ENCODE results near the gene KIAA1755.
"Not testable (repeated sequence)": the region's sequence is repeated elsewhere in the genome, so short reads cannot be mapped to it uniquely, and the experiment has no call there.

The KIAA1755 gene

GRCh38 chr20:38293491-38294065, 33.0 kb upstream of the KIAA1755 start:
- in situ Hi-C loops (cut with MboI; ENCODE audit: low sequenced_read_pairs) = no loop called here

- in situ Hi-C loops (cut with MboI; ENCODE audit: low sequenced_read_pairs) = no loop called here
These were observed 31.4 kb upstream of the KIAA1755 start for GRCh38 chr20:38291966-38292365.

GRCh38 chr20:38290829-38291814, 30.6 kb upstream of the KIAA1755 start:
- in situ Hi-C loops (cut with MboI; ENCODE audit: low sequenced_read_pairs) = no loop called here

DNA sequence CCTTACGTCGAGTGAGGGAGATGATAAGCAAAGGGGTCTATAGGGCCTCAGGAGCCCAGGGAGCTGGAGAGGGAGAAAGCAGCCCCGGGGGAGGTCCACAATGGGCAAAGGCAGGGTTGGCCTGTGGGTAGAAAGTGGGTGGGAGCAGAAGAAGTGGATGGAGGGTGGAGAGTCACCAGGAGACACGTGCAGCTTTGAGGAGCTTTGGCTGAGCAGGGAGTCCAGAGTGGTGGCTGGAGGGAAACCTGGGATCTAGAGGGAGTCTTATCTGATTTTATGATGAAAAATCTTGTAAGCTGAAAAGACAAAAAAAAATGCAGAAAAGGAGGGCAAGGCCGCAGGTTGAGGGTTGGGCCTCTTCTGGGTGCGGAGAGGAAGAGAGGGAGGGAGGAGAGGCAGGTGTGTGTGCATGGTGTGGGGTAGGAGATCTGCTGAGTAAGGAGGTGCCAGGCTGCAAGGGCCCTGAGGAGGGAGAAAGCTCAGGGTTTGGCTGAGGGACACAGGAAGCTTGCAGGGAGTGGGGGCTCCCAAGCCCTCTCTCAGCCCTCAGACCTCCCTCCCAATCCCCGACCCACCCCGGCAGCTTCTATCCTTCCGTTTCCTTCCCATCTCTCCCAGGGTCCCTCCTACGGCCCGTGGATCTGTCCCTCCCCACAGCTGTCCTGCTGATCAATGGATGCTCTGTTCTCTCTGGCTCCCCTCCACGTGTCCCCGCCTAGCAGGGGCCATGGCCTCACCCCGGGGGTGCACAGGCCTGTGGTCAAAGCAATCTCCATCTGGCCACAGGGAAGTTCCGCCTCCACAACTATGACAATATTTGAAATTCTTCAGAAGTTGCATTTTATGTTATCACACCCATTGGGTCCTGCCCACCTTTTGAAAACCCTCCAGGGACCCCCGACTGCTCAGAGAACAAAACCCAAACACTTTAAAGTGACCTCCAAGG, 26.3 kb upstream of the KIAA1755 start:
- in situ Hi-C loops (cut with MboI; ENCODE audit: low sequenced_read_pairs) = no loop called here

DNA sequence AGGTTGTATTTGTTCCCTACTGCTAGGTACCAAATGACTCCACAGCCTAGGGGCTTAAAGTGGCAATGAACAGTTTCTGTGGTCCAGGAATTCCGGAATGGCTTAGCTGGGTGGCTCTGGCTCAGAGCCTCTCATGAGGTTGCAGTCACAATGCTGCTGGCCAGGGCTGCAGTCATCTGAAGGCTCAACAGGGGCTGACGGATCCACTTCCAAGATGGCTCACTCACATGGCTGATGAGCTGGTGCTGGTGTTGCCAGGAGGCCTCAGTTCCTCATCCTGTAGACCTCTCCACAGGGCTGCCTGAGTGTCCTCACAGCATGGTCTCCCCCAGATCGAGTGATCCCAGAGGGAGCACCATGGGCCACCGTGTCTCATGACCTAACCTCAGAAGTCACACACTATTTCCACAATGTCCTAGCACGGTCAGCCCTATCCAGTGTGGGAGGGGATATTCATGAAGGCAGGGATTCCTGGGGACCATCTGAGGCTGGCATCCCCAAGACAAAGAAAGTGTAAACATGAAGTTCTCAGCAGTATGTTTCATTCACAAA, 24.4 kb upstream of the KIAA1755 start:
- in situ Hi-C loops (cut with MboI; ENCODE audit: low sequenced_read_pairs) = no loop called here

DNA sequence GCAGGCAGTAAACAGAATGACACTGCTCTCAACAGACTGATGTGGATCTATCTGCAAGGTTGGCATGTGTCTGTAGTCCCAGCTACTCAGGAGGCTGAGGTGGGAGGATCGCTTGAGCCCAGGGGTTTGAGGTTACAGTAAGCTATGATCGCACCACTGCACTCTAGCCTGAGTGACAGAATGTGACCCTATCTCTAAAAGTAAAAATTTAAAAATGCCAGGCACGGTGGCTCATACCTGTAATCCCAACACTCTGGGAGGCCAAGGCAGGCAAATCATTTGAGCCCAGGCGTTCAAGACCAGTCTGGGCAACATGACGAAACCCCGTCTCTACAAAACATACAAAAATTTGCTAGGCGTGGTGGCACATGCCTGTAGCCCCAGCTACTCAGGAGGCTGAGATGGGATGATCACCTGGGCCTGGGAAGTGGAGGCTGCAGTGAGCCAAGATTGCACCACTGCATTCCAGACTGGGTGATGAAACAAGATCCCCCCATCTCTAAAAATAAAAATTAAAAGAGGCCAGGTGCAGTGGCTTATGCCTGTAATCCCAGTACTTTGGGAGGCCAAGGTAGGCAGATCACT, 23.6 kb upstream of the KIAA1755 start:
- in situ Hi-C loops (cut with MboI; ENCODE audit: low sequenced_read_pairs) = not testable (repeated sequence)

DNA sequence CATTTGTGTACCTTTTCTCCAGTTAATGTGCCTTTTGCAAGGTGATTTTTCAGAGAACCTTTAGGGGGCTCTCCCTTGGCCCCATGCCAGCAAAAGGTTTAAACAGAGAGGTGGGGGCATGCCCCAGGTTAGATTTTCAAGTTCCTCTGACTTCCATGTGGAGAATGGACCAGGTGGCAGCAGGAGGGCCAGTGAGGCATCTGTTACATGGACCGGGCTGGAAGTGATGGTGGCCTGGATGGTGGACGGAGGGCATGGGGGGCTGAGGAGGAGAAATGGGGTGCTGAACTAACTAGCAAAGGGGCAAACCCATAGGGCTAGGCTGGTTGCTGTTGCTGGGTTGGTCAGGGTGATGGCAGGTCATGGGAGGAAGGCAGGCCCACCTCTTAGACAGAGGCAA, 22.7 kb upstream of the KIAA1755 start:
- in situ Hi-C loops (cut with MboI; ENCODE audit: low sequenced_read_pairs) = no loop called here

GRCh38 chr20:38281176-38281915, 20.8 kb upstream of the KIAA1755 start:
- in situ Hi-C loops (cut with MboI; ENCODE audit: low sequenced_read_pairs) = not testable (repeated sequence)

GRCh38 chr20:38278763-38279162, 18.2 kb upstream of the KIAA1755 start:
- in situ Hi-C loops (cut with MboI; ENCODE audit: low sequenced_read_pairs) = no loop called here

- in situ Hi-C loops (cut with MboI; ENCODE audit: low sequenced_read_pairs) = no loop called here
These were observed 17.6 kb upstream of the KIAA1755 start for GRCh38 chr20:38278131-38278530.

DNA sequence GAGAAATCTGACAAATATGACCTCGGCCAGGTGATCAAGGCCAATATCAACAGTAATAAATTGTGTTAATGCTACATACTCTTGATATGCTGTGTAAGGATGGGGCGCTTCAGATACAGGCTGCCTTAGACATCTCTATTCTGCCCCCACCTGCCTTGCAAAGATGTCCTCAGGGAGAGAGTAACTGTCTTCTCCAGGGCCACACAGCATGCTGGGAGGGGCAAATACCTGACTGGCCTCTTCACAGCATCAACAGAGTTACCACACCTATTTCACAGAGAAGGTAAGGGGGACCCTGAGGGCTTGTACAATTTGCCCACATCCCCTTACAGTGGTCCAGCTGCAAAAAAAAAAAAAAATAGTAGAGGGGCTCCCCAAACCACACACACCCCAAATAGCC, 17.2 kb upstream of the KIAA1755 start:
- in situ Hi-C loops (cut with MboI; ENCODE audit: low sequenced_read_pairs) = no loop called here

GRCh38 chr20:38277285-38277684, 16.8 kb upstream of the KIAA1755 start:
- in situ Hi-C loops (cut with MboI; ENCODE audit: low sequenced_read_pairs) = no loop called here

- in situ Hi-C loops (cut with MboI; ENCODE audit: low sequenced_read_pairs) = no loop called here
These were observed 15.4 kb upstream of the KIAA1755 start for GRCh38 chr20:38275815-38276550.

DNA sequence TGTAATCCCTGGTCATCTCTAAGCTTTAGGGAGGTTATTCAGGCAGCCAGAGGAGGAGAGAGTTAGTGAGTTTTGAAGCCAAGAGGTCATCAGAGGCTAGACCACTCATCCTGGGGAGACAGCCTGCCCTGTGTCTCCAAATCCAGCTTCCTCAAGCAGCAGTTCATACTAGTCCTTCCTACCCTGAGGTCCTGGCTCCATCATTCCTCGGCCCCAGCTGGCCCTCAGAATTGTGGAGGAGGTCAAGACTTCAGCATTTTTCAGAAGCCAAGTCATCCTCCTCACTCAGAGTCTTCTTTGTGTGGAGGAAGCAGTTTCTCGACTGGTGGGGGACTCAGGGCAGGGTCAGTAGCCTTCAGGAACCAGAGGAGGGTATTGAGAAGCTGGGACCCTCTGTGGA, 12.4 kb upstream of the KIAA1755 start:
- in situ Hi-C loops (cut with MboI; ENCODE audit: low sequenced_read_pairs) = no loop called here

DNA sequence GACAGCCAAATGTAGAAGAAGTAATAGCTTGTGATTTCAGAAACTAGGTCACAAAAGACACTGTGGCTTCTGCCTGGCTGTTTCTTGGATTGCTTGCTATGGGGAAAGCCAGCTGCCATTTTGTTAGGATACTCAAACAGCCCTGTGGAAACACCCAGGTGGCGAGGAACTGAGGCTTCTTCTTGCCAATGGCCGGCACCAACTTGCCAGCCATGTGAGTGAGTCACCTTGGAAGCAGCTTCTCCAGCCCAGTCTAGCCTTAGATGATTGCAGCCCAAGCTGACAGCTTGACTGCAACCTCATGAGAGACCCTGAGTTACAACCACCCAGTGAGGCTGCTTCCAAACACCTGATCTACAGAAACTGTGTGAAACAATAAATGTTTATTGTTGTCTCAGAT, 11.9 kb upstream of the KIAA1755 start:
- in situ Hi-C loops (cut with MboI; ENCODE audit: low sequenced_read_pairs) = no loop called here

DNA sequence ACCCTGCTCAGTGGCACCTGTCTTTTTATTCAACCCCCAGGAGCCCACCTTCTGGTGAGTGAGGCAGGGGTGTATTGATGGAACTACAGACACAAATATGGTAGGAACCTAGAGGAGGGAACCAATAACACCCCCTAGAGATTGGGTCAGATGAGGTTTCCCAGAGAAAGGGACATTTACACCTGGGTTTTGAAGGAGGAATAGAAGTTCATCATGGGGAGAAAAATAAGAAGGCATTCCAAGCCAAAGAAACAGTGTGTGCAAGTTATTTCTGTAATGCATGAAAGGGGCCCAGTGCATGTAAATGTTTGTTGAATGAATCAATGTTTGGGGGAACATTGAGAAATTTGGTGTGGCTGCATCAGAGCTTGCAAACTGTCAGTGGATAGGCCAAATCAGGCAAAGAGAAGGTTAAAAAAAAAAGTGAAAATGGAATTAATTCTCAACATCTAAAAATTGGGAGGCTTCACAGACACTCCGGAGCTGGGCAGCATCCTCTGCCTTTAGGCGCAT, 11.1 kb upstream of the KIAA1755 start:
- in situ Hi-C loops (cut with MboI; ENCODE audit: low sequenced_read_pairs) = no loop called here

- in situ Hi-C loops (cut with MboI; ENCODE audit: low sequenced_read_pairs) = no loop called here
These were observed 10.5 kb upstream of the KIAA1755 start for GRCh38 chr20:38270869-38271605.

- in situ Hi-C loops (cut with MboI; ENCODE audit: low sequenced_read_pairs) = no loop called here
These were observed 9.2 kb upstream of the KIAA1755 start for GRCh38 chr20:38269715-38270114.
